GM12872 (cell line): ENCODE measurements around the gene SCNN1B.

Experiments used
- CTCF ChIP-seq: IDR thresholded peaks from 3 replicates; pipeline ENCODE4 v1.5.1; 2011; ENCODE audit warnings: low read depth, mild to moderate bottlenecking, low read length, moderate library complexity; ENCODE audit not compliant: insufficient read depth

SCNN1B gene

GRCh38 chr16:23401139-23401538 lies 99.0 kb downstream of the SCNN1B start:
- no peak for TF ChIP-seq CTCF

- TF ChIP-seq CTCF, result no peak
Measured at GRCh38 chr16:23402100-23402499, 100.0 kb downstream of the SCNN1B start.

GRCh38 chr16:23403547-23403946 lies 101.4 kb downstream of the SCNN1B start:
- TF ChIP-seq CTCF, result no peak

GRCh38 chr16:23406024-23406423 lies 103.9 kb downstream of the SCNN1B start:
- TF ChIP-seq CTCF, result no peak

GRCh38 chr16:23406546-23407240 lies 104.6 kb downstream of the SCNN1B start:
- no peak for TF ChIP-seq CTCF

- no peak for TF ChIP-seq CTCF
Measured at GRCh38 chr16:23407436-23408127, 105.5 kb downstream of the SCNN1B start.

GRCh38 chr16:23408242-23408822 lies 106.2 kb downstream of the SCNN1B start:
- no peak for TF ChIP-seq CTCF
